Measurements from ENCODE around the gene E2F4.

E2F4 gene

GRCh38 chr16:67240506-67240905 lies 48.6 kb downstream of the E2F4 start:
- Histone ChIP-seq H3K27me3 (no peaks in the 10 kb centered on the region), H3K4me3 (no peak overlapping the region), H3K36me3 (peaks cover 9 to 41% (median 40%) of the 10 kb centered on the region in 3 donors), H3K9me3 (no peaks in the 10 kb centered on the region), H3K4me1 (peaks cover 0 to 49% (median 39%) of the 10 kb centered on the region in 4 donors), H3K27ac (peak overlapping the region; percentile 65 to 81)
- peak in 1 of 2 donors; percentile 20 for DNase-seq
- TF ChIP-seq CTCF (IDR thresholded peaks at IDR 0.05): no peak
- intact Hi-C loops (cut with DNase I; ENCODE audit: low total_unique reads): no loop called here

GRCh38 chr16:67241008-67241900 lies 49.3 kb downstream of the E2F4 start:
- TF ChIP-seq CTCF (IDR thresholded peaks at IDR 0.05): no peak
- H3K9me3 ChIP-seq: no peaks in the 10 kb centered on the region
- peaks cover 9 to 34% (median 32%) of the 10 kb centered on the region in 3 donors for H3K36me3 ChIP-seq
- peak overlapping the region; percentile 65 to 81 for H3K27ac ChIP-seq
- peak; percentile 68 to 87 for DNase-seq
- H3K4me3 ChIP-seq: no peak overlapping the region
- no peaks in the 10 kb centered on the region for H3K27me3 ChIP-seq
- intact Hi-C loops (cut with DNase I; ENCODE audit: low total_unique reads): no loop called here
- peaks cover 0 to 56% (median 45%) of the 10 kb centered on the region in 4 donors for H3K4me1 ChIP-seq

- TF ChIP-seq CTCF (IDR thresholded peaks at IDR 0.05): no peak
- H3K27me3 ChIP-seq: no peaks in the 10 kb centered on the region
- peaks cover 5 to 24% (median 23%) of the 10 kb centered on the region in 3 donors for H3K36me3 ChIP-seq
- peaks cover 0 to 62% (median 49%) of the 10 kb centered on the region in 4 donors for H3K4me1 ChIP-seq
- intact Hi-C loops (cut with DNase I; ENCODE audit: low total_unique reads): no loop called here
- DNase-seq: peak in 1 of 2 donors; percentile 20
- H3K9me3 ChIP-seq: no peaks in the 10 kb centered on the region
- peak overlapping the region; percentile 65 to 81 for H3K27ac ChIP-seq
- no peak overlapping the region for H3K4me3 ChIP-seq
These were observed 50.3 kb downstream of the E2F4 start for GRCh38 chr16:67242138-67242730.

- Histone ChIP-seq H3K9me3 (no peaks in the 10 kb centered on the region), H3K4me3 (no peak overlapping the region), H3K27me3 (peaks cover 0 to 4% of the 10 kb centered on the region in 2 donors), H3K27ac (peak overlapping the region; percentile 75 to 83), H3K4me1 (peaks cover 0 to 71% (median 58%) of the 10 kb centered on the region in 4 donors), H3K36me3 (peaks cover 0 to 12% (median 10%) of the 10 kb centered on the region in 3 donors)
- peak in 1 of 2 donors; percentile 42 for DNase-seq
- intact Hi-C loops (cut with DNase I; ENCODE audit: low total_unique reads): no loop called here
- no peak for TF ChIP-seq CTCF (IDR thresholded peaks at IDR 0.05)
These were observed 51.5 kb downstream of the E2F4 start for GRCh38 chr16:67243481-67243880.

- Histone ChIP-seq H3K4me1 (peaks cover 0 to 82% (median 68%) of the 10 kb centered on the region in 4 donors), H3K9me3 (no peaks in the 10 kb centered on the region), H3K27ac (peak overlapping the region; percentile 75 to 83), H3K27me3 (peaks cover 0 to 15% of the 10 kb centered on the region in 2 donors), H3K4me3 (no peak overlapping the region), H3K36me3 (peaks cover 0 to under 1% (median 0%) of the 10 kb centered on the region in 3 donors)
- DNase-seq: peak; percentile 81 to 86
- no peak for TF ChIP-seq CTCF (IDR thresholded peaks at IDR 0.05)
- intact Hi-C loops (cut with DNase I; ENCODE audit: low total_unique reads): loop anchor here (2.0 kb wide), 1 partner anchor 16 kb away; no protein-coding TSS in a partner anchor
These were observed 52.6 kb downstream of the E2F4 start for GRCh38 chr16:67244387-67245185.
